ES-I3 (cell line): Measurements from ENCODE around the gene ATP13A1.
"Not testable (repeated sequence)": the region's sequence is repeated elsewhere in the genome, so short reads cannot be mapped to it uniquely, and the experiment has no call there.

Source experiments
- H3K36me3 ChIP-seq: 2 replicates; pipeline ENCODE4 v1.6.1; 2013; ENCODE audit warnings: mild to moderate bottlenecking, low read length, control low read depth, moderate library complexity; ENCODE audit not compliant: insufficient read depth
- H3K4me1 ChIP-seq: 2 replicates; pipeline ENCODE4 v1.6.1; 2013; ENCODE audit warnings: mild to moderate bottlenecking, control low read depth, low read length; ENCODE audit not compliant: insufficient read depth
- H3K9ac ChIP-seq: 2 replicates; pipeline ENCODE4 v1.6.1; 2013; ENCODE audit warnings: low read depth, mild to moderate bottlenecking, low read length, moderate library complexity
- H3K9me3 ChIP-seq: 2 replicates; pipeline ENCODE4 v1.6.1; 2013; ENCODE audit warnings: mild to moderate bottlenecking, low read length, moderate library complexity; ENCODE audit not compliant: control insufficient read depth, insufficient read depth

Gene ATP13A1

GRCh38 chr19:19663256-19664120 is at the start of gene ATP13A1:
ATP13A1 (minus strand) TSS chr19:19663676; CDS start chr19:19663666, 10 bp downstream.
- Histone ChIP-seq H3K4me1 (peaks cover 12% of the 10 kb centered on the region; the same call in 1 of the 2 replicates), H3K9ac (peak within 1 kb of the TSS; percentile 88), H3K9me3 (no peaks in the 10 kb centered on the region), H3K36me3 (peaks cover 7% of the 10 kb centered on the region)

DNA sequence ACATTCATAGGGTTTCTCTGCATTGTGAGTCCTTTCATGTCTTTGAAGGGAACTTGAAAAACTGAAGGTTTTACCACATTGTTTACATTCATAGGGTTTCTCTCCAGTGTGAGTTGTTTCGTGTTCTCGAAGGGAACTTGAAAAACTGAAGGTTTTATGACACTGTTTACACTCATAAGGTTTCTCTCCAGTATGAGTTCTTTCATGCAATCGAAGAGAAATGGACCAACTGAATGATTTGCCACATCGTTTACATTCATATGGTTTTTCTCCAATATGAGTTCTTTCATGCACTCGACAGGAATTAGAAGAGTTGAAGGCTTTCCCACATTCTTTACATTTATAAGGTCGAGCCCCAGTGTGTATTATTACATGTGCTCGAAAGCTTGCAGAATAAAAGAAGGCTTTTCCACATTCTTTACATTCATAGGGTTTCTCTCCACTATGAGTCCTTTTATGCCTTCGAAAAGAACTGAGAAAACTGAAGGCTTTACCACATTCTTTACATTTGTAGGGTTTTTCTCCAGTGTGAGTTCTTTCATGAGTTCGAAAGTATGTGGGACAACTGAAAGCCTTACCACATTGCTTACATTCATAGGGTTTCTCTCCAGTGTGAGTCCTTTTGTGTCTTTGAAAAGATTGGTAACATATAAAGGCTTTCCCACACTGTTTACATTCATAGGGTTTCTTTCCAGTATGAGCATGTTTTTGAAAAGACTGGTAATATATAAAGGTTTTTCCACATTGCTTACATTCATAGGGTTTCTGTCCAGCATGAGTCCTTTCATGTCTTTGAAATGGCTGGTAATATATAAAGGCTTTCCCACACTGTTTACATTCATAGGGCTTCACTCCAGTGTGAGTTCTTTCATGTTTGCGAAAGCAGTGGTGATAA is 48.7 kb upstream of the ATP13A1 start:
- Histone ChIP-seq H3K9me3 (peaks cover 81% of the 10 kb centered on the region), H3K4me1 (no peaks in the 10 kb centered on the region), H3K9ac (no peak overlapping the region), H3K36me3 (peaks cover 29% of the 10 kb centered on the region)

DNA sequence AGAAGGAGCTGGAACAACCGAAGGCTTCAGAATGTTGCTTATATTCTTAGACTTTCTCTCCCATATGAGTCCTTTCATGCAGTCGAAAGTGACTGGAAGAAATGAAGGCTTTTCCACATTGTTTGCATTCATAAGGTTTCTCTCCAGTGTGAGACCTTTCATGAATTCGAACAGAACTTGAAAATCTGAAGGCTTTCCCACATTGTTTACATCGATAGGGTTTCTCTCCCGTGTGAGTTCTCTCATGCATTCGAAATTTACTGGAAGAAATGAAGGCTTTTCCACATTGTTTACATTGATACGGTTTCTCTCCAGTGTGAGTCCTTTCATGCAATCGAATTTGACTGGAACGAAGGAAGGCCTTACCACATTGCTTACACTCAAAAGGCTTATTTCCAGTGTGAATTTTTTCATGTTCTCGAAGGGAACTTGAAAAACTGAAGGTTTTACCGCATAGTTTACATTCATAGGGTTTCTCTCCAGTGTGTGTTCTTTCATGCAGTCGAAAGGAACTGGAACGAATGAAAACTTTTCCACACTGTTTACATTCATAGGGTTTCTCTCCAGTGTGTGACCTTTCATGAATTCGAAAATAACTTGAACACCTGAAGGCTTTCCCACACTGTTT is 47.9 kb upstream of the ATP13A1 start:
- no peaks in the 10 kb centered on the region for H3K4me1 ChIP-seq
- H3K9ac ChIP-seq, result no peak overlapping the region
- peaks cover 83% of the 10 kb centered on the region for H3K9me3 ChIP-seq
- peaks cover 29% of the 10 kb centered on the region for H3K36me3 ChIP-seq

- H3K9ac ChIP-seq, result no peak overlapping the region
- peaks cover 74% of the 10 kb centered on the region for H3K9me3 ChIP-seq
- H3K36me3 ChIP-seq, result peaks cover 29% of the 10 kb centered on the region
- no peaks in the 10 kb centered on the region for H3K4me1 ChIP-seq
Measured at GRCh38 chr19:19710506-19710905, 47.0 kb upstream of the ATP13A1 start.

DNA sequence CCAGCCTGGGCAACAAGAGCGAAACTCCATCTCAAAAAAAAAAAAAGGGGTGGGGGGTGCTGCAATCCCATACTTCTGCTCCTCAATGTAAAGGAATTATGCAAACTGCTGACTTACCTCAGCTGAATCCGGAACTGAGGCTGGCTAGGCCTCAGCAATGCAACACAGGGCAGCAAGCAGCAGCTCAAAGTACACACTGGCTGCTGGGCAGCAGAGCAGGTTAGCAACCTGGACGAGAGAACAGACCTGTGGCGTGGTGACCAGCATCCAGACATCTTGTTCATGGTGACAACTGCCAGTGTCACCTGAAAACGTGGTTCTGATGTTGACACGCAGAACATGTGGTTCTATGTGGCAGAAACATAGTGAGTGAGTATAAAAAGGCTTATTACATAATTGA is 41.4 kb upstream of the ATP13A1 start:
- Histone ChIP-seq H3K9me3 (peaks cover 28% of the 10 kb centered on the region), H3K36me3 (peaks cover 9% of the 10 kb centered on the region; the same call in 1 of the 2 replicates), H3K4me1 (no peaks in the 10 kb centered on the region), H3K9ac (no peak overlapping the region)

- H3K4me1 ChIP-seq, H3K9me3 ChIP-seq, H3K36me3 ChIP-seq, H3K9ac ChIP-seq: not testable (repeated sequence)
Measured at GRCh38 chr19:19700493-19700892, 37.0 kb upstream of the ATP13A1 start.

DNA sequence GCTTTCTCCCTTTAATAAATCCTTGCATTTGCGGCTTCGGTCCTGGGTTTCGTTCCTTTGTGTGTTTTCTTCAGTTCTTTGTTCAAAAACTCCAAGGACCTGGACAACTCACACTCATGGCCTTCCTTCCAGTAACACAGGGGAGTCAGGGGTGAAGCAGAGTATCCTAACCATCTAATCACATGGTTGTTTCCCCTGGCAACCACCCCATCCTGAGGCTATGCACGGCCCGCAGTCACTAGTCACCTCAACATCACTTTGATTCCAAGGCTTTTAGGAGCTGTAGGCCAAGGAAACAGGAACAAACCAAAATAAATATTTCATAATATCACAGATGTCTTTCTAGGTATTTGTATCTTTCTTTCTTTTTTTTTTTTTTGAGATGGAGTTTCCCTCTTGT is 34.1 kb upstream of the ATP13A1 start:
- no peaks in the 10 kb centered on the region for H3K4me1 ChIP-seq
- peaks cover 3% of the 10 kb centered on the region; the same call in 1 of the 2 replicates for H3K9me3 ChIP-seq
- H3K36me3 ChIP-seq, result peaks cover 2% of the 10 kb centered on the region; the same call in 1 of the 2 replicates
- no peak overlapping the region for H3K9ac ChIP-seq

- Histone ChIP-seq H3K9ac (no peak overlapping the region), H3K36me3 (peaks cover 2% of the 10 kb centered on the region; the same call in 1 of the 2 replicates), H3K9me3 (peaks cover 3% of the 10 kb centered on the region; the same call in 1 of the 2 replicates), H3K4me1 (no peaks in the 10 kb centered on the region)
Measured at GRCh38 chr19:19696386-19696785, 32.9 kb upstream of the ATP13A1 start.

- no peaks in the 10 kb centered on the region for H3K9me3 ChIP-seq
- H3K9ac ChIP-seq, result no peak overlapping the region
- no peaks in the 10 kb centered on the region for H3K36me3 ChIP-seq
- no peaks in the 10 kb centered on the region for H3K4me1 ChIP-seq
Measured at GRCh38 chr19:19691683-19692082, 28.2 kb upstream of the ATP13A1 start.

DNA sequence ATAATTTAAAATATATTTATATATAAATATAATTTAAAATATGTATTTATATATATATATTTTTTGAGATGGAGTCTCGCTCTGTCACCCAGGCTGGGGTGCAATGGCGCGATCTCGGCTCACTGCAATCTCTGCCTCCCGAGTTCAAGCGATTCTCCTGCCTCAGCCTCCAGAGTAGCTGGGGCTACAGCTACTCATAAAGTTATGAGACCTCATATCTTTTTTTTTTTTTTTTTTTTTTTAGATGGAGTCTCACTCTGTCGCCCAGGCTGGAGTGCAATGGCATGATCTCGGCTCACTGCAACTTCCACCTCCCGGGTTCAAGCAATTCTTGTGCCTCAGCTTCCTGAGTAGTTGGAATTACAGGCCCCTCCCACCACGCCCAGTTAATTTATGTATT is 25.5 kb upstream of the ATP13A1 start:
- H3K36me3 ChIP-seq, H3K4me1 ChIP-seq, H3K9ac ChIP-seq, H3K9me3 ChIP-seq: not testable (repeated sequence)

DNA sequence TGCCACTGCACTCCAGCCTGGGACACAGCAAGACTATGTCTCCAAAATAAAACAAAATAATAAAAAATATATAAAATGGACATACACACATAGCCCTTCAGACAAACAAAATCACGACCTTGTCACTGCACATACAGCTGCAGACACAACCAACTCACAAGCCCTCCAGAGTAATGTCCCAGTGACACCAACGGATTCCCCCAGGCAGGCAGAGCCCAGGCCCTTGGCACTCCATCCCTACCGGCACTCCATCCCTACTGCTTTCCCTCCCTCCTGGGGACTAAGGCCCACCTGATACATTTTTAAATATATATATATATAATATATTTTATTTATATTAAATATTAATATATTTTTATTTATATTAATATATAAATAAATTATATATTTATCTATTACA is 23.6 kb upstream of the ATP13A1 start:
- Histone ChIP-seq H3K9me3 (no peaks in the 10 kb centered on the region), H3K9ac (no peak overlapping the region), H3K36me3 (no peaks in the 10 kb centered on the region), H3K4me1 (no peaks in the 10 kb centered on the region)

GRCh38 chr19:19686580-19686979 is 23.1 kb upstream of the ATP13A1 start:
- Histone ChIP-seq H3K36me3 (no peaks in the 10 kb centered on the region), H3K9me3 (no peaks in the 10 kb centered on the region), H3K4me1 (no peaks in the 10 kb centered on the region), H3K9ac (no peak overlapping the region)

- not testable (repeated sequence) for H3K36me3 ChIP-seq, H3K4me1 ChIP-seq, H3K9ac ChIP-seq, H3K9me3 ChIP-seq
Measured at GRCh38 chr19:19686119-19686518, 22.6 kb upstream of the ATP13A1 start.
